ENCODE data around the gene PKP4.

The PKP4 gene

GRCh38 chr2:158655628-158656027, 198.9 kb downstream of the PKP4 start:
- no peak for DNase-seq

DNA sequence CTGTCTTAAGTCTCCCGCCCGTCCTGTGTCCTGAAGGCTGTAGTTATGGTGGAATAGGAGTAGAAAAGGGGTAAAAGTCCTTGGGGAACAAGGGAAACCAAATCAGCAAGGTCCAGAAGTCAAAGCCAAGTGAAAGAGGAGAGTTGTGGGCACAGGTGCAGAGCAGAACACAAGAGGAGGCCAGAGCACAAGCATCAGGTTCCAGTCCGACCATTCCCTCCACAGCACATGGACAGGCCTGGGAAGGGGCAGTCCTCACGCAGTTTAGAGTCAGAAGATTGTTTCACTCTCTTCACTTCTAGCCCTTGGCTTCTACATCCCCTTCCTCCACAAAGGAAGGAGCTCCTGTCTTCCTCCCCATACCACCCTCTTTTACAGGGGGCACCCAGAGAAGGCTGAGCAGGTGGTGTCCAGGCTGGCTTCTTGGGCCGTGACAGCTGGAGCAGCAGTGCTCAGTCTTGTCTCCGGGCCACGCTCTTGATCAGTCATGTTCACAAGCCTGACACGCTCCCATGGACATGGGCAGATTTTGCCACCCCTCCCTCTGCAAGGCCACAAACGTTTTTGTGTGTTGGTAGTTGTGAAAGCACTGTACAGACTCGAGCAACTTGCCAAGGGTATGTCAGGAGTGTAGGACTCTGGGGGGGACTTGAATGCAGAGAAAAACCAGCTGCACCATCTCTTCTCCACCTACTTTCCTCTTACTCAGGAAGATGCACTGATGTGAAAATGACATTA, 199.9 kb downstream of the PKP4 start:
- DNase-seq, result no peak

- DNase-seq, result no peak
Measured at GRCh38 chr2:158658396-158658795, 201.6 kb downstream of the PKP4 start.

DNA sequence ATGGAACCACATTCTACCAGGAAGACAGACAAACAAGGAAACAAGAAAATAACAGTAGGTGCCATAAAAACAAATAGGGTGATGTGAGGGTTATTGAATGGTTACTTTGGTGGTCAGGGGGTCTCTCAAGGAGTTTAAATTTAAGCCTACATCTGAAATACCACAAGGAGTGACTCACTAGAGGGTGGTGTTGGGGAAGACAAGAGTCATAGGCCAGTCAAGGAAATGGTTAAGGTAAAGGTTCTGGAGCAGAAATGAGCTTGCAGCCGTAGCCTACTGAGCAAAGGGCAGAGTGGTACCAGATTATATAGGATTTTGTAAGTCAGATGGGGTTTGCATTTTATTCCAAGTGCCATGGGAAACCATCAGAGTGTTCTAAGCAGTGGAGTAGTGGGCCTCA, 202.7 kb downstream of the PKP4 start:
- no peak for DNase-seq

DNA sequence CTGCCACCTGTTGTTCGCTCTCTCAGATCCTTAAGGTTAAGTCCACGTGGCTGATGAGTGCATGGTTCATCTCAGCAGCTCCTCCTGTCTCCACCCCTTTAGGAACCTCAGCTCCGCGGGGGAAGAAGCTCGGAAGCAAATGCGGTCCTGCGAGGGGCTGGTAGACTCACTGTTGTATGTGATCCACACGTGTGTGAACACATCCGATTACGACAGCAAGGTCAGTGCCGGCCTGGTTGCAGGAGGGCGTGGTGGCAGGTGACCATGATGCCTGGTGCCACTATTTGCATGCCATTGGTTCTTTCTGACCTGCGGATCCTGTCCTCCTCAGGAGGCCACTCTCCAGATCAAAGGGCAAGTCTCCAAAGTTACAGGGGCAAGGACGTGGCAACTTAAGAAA, 204.5 kb downstream of the PKP4 start:
- no peak for DNase-seq

GRCh38 chr2:158662421-158662820, 205.7 kb downstream of the PKP4 start:
- DNase-seq, result no peak

DNA sequence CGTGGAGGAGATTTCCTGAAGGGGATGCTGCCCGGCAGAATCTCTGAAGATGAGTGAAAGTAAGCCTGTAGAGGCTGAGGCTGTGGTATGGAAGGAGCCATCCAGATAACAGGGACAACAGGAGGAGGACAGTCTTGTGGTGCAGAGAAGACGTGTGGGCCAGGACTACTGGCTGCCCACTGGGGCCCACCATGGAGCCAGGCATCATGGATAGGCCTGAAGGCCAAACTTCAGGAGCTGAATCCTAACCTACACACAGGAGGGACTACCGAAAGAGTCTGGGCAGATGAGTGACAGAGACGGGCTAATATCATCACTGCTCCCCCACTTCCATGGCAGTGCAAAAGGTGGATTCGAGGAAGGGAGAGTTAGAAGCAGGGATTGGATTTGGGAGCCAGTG, 207.0 kb downstream of the PKP4 start:
- DNase-seq, result no peak

GRCh38 chr2:158664987-158665386, 208.2 kb downstream of the PKP4 start:
- DNase-seq, result no peak

GRCh38 chr2:158665536-158666302, 209.0 kb downstream of the PKP4 start:
- DNase-seq, result no peak

- DNase-seq, result no peak
Measured at GRCh38 chr2:158666969-158667368, 210.2 kb downstream of the PKP4 start.

DNA sequence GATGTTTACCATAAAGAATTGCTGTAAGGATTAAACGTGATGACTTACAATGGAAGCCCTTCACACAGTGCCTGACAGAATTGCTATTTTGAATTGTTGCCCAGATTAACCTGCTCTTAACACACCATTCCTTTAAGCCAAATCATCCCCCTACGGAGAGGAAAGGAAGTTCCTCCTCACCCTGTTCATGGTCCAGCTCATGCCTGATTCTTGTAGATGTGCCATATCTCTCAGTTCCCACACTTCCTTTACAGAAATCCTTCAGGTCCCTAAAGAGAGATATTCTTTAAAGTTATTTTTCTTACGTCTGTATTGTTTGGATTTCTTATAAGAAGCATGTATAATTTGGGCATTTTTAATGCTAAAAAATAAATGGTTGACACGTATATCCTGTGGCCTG, 210.8 kb downstream of the PKP4 start:
- DNase-seq, result peak; percentile 75

DNA sequence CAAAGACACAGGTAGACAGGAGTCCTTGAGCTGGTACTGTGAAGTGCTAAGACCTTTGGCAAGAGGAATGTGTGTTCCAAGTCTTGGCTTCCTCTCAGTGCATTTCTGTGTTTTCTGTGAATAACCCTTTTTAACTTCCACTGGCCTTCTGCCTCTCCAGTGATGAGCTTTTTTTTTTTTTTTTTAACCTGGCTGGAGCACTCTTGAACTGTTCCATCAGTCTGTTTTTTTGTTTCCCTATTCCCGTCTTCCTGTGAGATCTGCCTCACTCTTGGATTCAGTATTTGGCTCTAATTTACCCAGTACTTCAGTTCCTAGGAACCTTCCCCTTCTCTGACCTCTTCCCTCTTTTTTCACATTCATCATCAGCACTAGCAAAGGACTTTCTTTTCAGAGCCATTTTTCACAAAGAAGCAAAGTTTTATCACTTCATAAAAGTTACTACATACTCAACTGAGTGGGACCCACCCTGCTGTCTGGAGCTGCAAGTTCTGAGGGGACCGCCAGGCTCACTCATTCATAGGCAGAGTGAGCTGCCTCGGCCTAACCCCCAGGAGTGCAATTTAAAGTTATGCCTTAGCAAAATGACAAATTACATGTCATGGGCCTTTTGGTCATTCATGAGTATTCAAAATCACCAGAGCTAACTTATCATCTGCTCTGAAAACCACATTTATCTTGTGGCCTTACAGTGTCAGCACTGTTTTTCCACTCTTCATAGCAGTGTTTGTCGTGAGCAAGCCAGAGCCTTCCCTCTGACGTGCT, 211.4 kb downstream of the PKP4 start:
- peak; percentile 40 for DNase-seq

DNA sequence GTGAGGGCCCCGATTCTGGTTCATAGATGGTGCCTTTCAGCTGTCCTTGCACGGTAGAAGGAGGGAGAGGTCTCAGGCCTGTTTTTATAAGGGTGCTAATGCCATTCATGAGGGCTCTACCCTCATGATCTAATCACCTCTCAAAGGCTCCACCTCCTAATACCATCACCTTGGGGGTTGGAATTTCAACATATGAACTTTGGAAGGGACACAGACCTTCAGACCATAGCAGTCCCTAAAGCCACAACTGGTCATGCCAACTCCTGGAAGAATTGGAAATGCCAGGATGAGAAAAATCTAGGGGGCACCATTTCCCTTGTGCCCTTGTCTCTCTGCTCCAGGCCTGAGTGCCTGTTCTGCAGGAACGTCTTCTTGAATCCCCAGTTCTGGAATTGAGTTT, 213.5 kb downstream of the PKP4 start:
- DNase-seq, result no peak

DNA sequence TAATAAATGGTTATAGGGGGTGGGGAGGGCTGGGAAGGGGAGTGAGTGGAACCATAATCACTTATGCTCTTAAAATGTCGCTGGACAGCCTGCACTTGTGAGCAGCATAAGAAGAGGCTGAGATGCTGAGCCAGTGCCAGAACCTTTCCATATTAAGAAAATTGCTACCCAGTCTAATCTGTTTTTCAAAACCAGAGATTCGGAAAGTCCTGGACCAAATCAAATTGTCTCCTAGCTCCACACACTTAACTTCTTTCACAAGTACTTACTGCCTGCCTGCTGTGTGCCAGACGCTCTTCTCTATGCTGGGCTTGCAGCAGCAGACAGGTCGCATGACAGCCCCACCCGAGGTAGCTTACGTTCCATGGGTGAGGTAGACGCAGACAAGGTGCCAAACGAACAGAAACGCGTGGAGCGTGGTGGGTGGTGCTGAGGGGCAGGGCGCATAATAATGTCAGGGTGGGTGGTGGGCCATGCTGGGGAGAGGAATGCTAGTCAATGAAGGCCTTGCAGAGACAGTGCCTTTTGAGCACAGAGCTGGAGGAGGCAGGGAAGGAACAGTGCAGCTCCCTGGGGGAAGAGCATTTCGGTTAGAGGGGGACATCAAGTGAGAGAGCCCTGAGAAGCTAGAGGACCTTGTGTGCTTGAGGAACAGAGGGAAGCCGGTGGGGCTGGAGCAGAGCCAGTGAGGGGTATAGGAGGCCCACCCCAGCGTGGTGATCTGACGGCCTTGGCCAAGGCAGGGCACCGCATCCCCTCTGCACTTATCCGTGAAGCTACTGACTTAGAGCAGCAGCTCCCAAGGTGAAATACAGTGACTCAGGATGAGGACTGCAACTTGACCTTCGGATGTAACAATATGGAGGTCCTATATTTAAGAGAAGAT, 214.9 kb downstream of the PKP4 start:
- no peak for DNase-seq

DNA sequence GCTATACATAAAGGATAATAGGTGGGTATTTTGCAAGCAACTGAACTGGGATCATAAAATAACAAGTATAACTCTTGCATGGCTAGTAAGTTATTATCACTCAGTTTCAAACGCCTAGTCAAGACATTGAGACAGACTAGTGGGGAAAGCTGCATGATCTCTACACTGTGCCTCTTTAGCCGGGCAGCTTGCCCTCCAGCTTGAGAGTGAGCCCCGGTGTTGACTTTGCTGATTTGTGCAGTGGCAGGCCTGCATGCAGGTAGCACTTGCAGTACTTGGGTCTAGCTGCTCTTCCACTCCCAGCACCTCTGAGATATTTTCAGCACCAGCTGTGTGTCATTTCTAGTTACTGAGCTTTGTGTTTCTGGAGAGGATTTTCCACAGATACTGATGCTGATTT, 219.5 kb downstream of the PKP4 start:
- no peak for DNase-seq

GRCh38 chr2:158676696-158677095, 219.9 kb downstream of the PKP4 start:
- DNase-seq, result no peak

GRCh38 chr2:158677542-158677941, 220.8 kb downstream of the PKP4 start:
- no peak for DNase-seq

GRCh38 chr2:158681816-158682215, 225.1 kb downstream of the PKP4 start:
- no peak for DNase-seq

- DNase-seq, result no peak
Measured at GRCh38 chr2:158685646-158686045, 228.9 kb downstream of the PKP4 start.

GRCh38 chr2:158686210-158686691, 229.5 kb downstream of the PKP4 start:
- DNase-seq, result no peak

DNA sequence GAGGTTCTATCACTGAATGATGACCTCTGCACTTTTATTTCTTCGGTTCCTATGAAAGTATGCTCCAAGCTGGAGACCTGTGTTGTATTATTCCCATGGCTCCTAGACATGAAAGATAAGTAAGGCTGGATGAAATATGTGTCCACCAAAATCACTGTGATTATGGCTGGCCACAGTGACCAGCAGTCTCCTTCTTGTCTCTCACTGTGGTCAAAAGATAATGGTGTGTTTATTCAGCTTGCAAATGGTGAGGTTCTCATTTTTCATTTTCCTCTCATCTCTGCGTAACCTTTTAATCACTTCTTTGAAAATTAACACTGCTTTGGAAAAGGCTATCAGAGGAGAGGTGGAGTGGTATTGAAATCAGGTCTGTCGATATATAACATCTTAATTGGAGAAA, 230.6 kb downstream of the PKP4 start:
- DNase-seq, result no peak

GRCh38 chr2:158688721-158689120, 232.0 kb downstream of the PKP4 start:
- DNase-seq, result peak; percentile 48

All from fibroblast of skin of abdomen (primary cell).